Transverse colon (tissue), 4 donors: Measurements from ENCODE around the gene TMEM161B.

ENCODE experiments used
- POLR2AphosphoS5 ChIP-seq, 3 donors: sonication (generic); formaldehyde crosslinking; IDR thresholded peaks; one replicate each; pipeline ENCODE4 v1.6.1; 2016; ENCODE audit warnings: antibody characterized with exemption in 3 of 3
- TF ChIP-seq, protein P1 (sequence below), 5 experiments: fragments of 200-600 bp in 3 of 5; fragments of 450-650 bp in 2 of 5; sonication (generic) in 3 of 5; IDR thresholded peaks; 1 replicate in 2 of 5; 2 replicates in 3 of 5; pipeline ENCODE4 v1.5.1; 2016 to 2017; ENCODE audit warnings: antibody characterized with exemption in 5 of 5, inconsistent platforms in 3 of 5, mild to moderate bottlenecking in 2 of 5, moderate library complexity in 1 of 5

DNA sequence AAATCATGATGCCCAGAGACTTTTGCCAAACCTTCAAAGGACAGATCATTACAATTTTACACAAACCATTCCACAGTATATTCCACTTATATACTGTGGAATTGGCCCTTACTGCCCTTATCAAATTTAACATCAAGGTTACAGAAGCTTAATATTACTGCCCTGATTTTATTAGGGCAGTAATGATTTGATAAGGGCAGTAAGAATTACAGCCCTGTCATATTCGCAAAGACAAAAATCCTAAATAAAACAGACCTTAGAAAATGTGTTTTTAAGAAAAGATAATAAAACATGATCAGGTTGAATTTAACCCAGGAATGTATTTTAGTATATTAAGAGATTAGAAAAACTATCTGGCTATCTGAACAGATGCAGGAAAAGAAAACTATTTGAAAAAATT, 7.7 kb upstream of the TMEM161B start:
- TF ChIP-seq POLR2AphosphoS5 (IDR thresholded peaks at IDR 0.05), result no peak
- TF ChIP-seq, protein P1, sequence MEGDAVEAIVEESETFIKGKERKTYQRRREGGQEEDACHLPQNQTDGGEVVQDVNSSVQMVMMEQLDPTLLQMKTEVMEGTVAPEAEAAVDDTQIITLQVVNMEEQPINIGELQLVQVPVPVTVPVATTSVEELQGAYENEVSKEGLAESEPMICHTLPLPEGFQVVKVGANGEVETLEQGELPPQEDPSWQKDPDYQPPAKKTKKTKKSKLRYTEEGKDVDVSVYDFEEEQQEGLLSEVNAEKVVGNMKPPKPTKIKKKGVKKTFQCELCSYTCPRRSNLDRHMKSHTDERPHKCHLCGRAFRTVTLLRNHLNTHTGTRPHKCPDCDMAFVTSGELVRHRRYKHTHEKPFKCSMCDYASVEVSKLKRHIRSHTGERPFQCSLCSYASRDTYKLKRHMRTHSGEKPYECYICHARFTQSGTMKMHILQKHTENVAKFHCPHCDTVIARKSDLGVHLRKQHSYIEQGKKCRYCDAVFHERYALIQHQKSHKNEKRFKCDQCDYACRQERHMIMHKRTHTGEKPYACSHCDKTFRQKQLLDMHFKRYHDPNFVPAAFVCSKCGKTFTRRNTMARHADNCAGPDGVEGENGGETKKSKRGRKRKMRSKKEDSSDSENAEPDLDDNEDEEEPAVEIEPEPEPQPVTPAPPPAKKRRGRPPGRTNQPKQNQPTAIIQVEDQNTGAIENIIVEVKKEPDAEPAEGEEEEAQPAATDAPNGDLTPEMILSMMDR (IDR thresholded peaks at IDR 0.05), result no peak
